ENCODE results near the gene PDSS2.
A peak's percentile ranks its signal among the peaks of the same experiment; 100 is the strongest.
"Not testable (repeated sequence)": the region's sequence is repeated elsewhere in the genome, so short reads cannot be mapped to it uniquely, and the experiment has no call there.

PDSS2 gene

GRCh38 chr6:107118976-107119375 is 340.4 kb downstream of the PDSS2 start:
- Histone ChIP-seq H3K27ac (ENCODE audit: low read depth, low read length, severe bottlenecking) (no peak overlapping the region), H3K4me3 (ENCODE audit: extremely low read depth, insufficient read depth, low read length, poor library complexity, severe bottlenecking) (no peak overlapping the region), H3K4me1 (ENCODE audit: control insufficient read depth, insufficient read depth, low read length, poor library complexity, severe bottlenecking) (no peaks in the 10 kb centered on the region), H3K9me3 (ENCODE audit: control insufficient read depth, low read length) (no peaks in the 10 kb centered on the region), H3K36me3 (ENCODE audit: control insufficient read depth, insufficient read depth, low read length) (no peaks in the 10 kb centered on the region)
- WGBS, 2 experiments (ENCODE audit: insufficient coverage in 2 of 2) = 50 to 63% methylated on average over 2 of the region's 2 CpGs

GRCh38 chr6:107118540-107118939 is 340.8 kb downstream of the PDSS2 start:
- not testable (repeated sequence) for H3K4me3 ChIP-seq (ENCODE audit: extremely low read depth, insufficient read depth, low read length, poor library complexity, severe bottlenecking); H3K36me3 ChIP-seq (ENCODE audit: control insufficient read depth, insufficient read depth, low read length); H3K27ac ChIP-seq (ENCODE audit: low read depth, low read length, severe bottlenecking); H3K4me1 ChIP-seq (ENCODE audit: control insufficient read depth, insufficient read depth, low read length, poor library complexity, severe bottlenecking); H3K9me3 ChIP-seq (ENCODE audit: control insufficient read depth, low read length)
- 79 to 88% methylated on average over 6 to 9 of the region's 9 CpGs for WGBS, 2 experiments (ENCODE audit: insufficient coverage in 2 of 2)

- Histone ChIP-seq H3K4me3 (ENCODE audit: extremely low read depth, insufficient read depth, low read length, poor library complexity, severe bottlenecking) (peak overlapping the region; percentile 56), H3K27ac (ENCODE audit: low read depth, low read length, severe bottlenecking) (no peak overlapping the region), H3K9me3 (ENCODE audit: control insufficient read depth, low read length) (no peaks in the 10 kb centered on the region), H3K36me3 (ENCODE audit: control insufficient read depth, insufficient read depth, low read length) (no peaks in the 10 kb centered on the region), H3K4me1 (ENCODE audit: control insufficient read depth, insufficient read depth, low read length, poor library complexity, severe bottlenecking) (no peaks in the 10 kb centered on the region)
- WGBS, 2 experiments (ENCODE audit: insufficient coverage in 2 of 2) = no CpG with 5 or more reads among the region's 7 CpGs
These were observed 342.4 kb downstream of the PDSS2 start for GRCh38 chr6:107116931-107117330.

GRCh38 chr6:107116328-107116892 is 343.0 kb downstream of the PDSS2 start:
- 1 to 2% methylated on average over 7 to 11 of the region's 15 CpGs for WGBS, 2 experiments (ENCODE audit: insufficient coverage in 2 of 2)
- Histone ChIP-seq H3K4me3 (ENCODE audit: extremely low read depth, insufficient read depth, low read length, poor library complexity, severe bottlenecking) (peak overlapping the region; percentile 56), H3K4me1 (ENCODE audit: control insufficient read depth, insufficient read depth, low read length, poor library complexity, severe bottlenecking) (no peaks in the 10 kb centered on the region), H3K36me3 (ENCODE audit: control insufficient read depth, insufficient read depth, low read length) (no peaks in the 10 kb centered on the region), H3K27ac (ENCODE audit: low read depth, low read length, severe bottlenecking) (peak overlapping the region; percentile 93), H3K9me3 (ENCODE audit: control insufficient read depth, low read length) (no peaks in the 10 kb centered on the region)

- Histone ChIP-seq H3K9me3 (ENCODE audit: control insufficient read depth, low read length) (no peaks in the 10 kb centered on the region), H3K27ac (ENCODE audit: low read depth, low read length, severe bottlenecking) (peak overlapping the region; percentile 93), H3K4me3 (ENCODE audit: extremely low read depth, insufficient read depth, low read length, poor library complexity, severe bottlenecking) (peak overlapping the region; percentile 56), H3K4me1 (ENCODE audit: control insufficient read depth, insufficient read depth, low read length, poor library complexity, severe bottlenecking) (no peaks in the 10 kb centered on the region), H3K36me3 (ENCODE audit: control insufficient read depth, insufficient read depth, low read length) (no peaks in the 10 kb centered on the region)
- WGBS, 2 experiments (ENCODE audit: insufficient coverage in 2 of 2) = 0% methylated on average over 28 to 35 of the region's 45 CpGs
These were observed 343.6 kb downstream of the PDSS2 start for GRCh38 chr6:107115695-107116327.

DNA sequence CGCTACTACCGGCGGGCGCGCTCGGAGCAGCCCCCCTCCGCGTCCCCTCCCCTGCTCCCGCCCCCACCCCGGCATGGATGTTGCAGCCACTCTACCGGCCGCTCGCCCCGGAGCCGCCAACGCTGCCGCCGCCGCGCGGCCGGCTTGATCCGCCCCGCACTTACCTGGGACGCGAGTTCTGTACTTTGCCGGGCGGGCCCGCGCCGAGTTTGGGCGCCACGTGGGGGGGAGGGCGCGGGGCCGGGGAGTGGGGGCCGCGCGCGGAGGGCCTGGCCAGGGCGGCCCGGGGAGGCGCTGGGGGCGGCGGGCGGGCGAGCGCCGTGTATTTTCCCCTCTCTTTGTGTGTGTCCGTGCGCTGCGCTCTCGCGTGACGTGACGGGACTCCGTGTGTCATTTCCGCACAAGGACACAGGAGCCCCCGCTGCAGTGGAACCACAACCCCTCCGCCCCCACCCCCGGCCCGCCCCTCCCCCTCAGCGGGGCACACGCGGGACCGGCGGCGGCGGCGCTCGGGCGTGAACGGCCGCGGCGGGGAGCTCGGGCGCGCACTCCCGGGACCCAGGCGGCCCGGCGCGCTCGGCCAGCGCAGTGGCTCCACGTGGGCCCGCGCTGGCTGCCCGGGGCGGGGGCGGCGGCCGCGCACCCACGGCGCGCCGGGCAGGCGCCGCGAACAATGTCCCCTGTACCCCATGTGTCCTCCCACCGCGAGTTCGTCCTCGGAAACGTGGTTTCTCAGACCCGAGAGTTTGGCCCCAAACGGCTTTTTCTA is 344.3 kb downstream of the PDSS2 start, which contains the start of gene BEND3:
Gene BEND3 (minus strand): TSS at position 590 of the 769 bp plus-strand sequence. CDS start 16,230 bp downstream, outside the sequence.
- 0% methylated on average over 33 to 52 of the region's 109 CpGs for WGBS, 2 experiments (ENCODE audit: insufficient coverage in 2 of 2)
- no peaks in the 10 kb centered on the region for H3K9me3 ChIP-seq (ENCODE audit: control insufficient read depth, low read length)
- no peaks in the 10 kb centered on the region for H3K36me3 ChIP-seq (ENCODE audit: control insufficient read depth, insufficient read depth, low read length)
- no peaks in the 10 kb centered on the region for H3K4me1 ChIP-seq (ENCODE audit: control insufficient read depth, insufficient read depth, low read length, poor library complexity, severe bottlenecking)
- H3K4me3 ChIP-seq (ENCODE audit: extremely low read depth, insufficient read depth, low read length, poor library complexity, severe bottlenecking) = peak within 1 kb of the TSS; percentile 56
- peak within 1 kb of the TSS; percentile 93 for H3K27ac ChIP-seq (ENCODE audit: low read depth, low read length, severe bottlenecking)

- no peaks in the 10 kb centered on the region for H3K9me3 ChIP-seq (ENCODE audit: control insufficient read depth, low read length)
- peak overlapping the region; percentile 72 for H3K27ac ChIP-seq (ENCODE audit: low read depth, low read length, severe bottlenecking)
- peak overlapping the region; percentile 56 for H3K4me3 ChIP-seq (ENCODE audit: extremely low read depth, insufficient read depth, low read length, poor library complexity, severe bottlenecking)
- no peaks in the 10 kb centered on the region for H3K36me3 ChIP-seq (ENCODE audit: control insufficient read depth, insufficient read depth, low read length)
- H3K4me1 ChIP-seq (ENCODE audit: control insufficient read depth, insufficient read depth, low read length, poor library complexity, severe bottlenecking) = no peaks in the 10 kb centered on the region
- WGBS, 2 experiments (ENCODE audit: insufficient coverage in 2 of 2) = 1% methylated on average over 46 to 72 of the region's 116 CpGs
These were observed 345.0 kb downstream of the PDSS2 start for GRCh38 chr6:107114213-107114925.

DNA sequence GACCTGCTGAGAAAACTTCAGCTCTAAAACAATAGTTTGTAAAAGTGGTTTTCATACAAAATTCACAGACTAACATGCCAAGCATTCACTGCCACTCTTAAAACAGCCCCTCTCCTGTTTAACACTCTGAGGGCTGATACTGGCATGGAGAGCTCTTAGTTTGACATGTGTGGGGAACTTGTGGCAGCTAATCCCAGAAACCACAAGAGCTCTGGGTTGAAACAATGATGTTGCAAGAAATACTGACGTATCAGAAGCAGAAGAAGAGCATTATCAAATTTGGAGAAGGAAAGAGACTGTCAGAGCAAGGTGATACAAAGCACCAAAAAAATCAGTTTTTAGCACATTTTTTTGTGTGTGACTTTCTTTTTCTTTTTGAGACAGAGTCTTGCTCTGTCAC is 349.2 kb downstream of the PDSS2 start:
- 100% methylated on average over 1 of the region's 1 CpG; no CpG with 5 or more reads in 1 of the 2 experiments for WGBS, 2 experiments (ENCODE audit: insufficient coverage in 2 of 2)
- no peak overlapping the region for H3K27ac ChIP-seq (ENCODE audit: low read depth, low read length, severe bottlenecking)
- no peaks in the 10 kb centered on the region for H3K9me3 ChIP-seq (ENCODE audit: control insufficient read depth, low read length)
- H3K36me3 ChIP-seq (ENCODE audit: control insufficient read depth, insufficient read depth, low read length) = no peaks in the 10 kb centered on the region
- no peak overlapping the region for H3K4me3 ChIP-seq (ENCODE audit: extremely low read depth, insufficient read depth, low read length, poor library complexity, severe bottlenecking)
- H3K4me1 ChIP-seq (ENCODE audit: control insufficient read depth, insufficient read depth, low read length, poor library complexity, severe bottlenecking) = peaks cover 5% of the 10 kb centered on the region

DNA sequence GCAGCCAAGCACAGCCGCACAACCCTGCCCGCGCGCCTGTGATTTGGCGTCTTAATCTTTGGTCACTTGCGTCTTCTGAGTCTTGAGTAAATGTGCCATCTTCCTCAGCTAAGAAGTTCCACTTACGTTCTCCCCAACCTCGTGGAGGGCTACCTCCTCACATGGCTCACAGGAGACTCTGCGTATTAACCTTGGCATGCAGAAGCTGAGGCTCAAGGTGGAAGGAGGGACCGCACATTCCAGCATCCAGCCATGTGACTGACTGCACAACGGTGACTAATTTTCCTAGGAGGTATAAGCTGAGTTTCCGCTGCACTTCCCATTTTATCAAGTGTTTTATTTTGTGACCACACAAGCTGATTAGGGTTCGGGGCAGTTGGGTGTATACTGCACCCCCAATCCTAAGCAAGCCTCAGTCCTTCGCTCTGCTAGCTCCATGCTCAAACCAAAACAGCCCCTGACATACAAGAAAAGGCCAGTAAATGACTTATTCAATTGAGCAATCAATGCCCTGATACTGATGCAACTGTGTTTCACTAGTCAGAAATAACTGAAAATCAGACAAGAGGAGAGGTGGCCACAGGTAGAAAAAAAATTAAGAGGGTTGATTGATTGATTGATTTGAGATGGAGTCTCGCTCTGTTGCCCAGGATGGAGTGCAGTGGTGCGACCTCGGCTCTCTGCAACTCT is 351.0 kb downstream of the PDSS2 start:
- WGBS, 2 experiments (ENCODE audit: insufficient coverage in 2 of 2) = 93 to 96% methylated on average over 13 to 15 of the region's 17 CpGs
- no peaks in the 10 kb centered on the region for H3K36me3 ChIP-seq (ENCODE audit: control insufficient read depth, insufficient read depth, low read length)
- H3K27ac ChIP-seq (ENCODE audit: low read depth, low read length, severe bottlenecking) = no peak overlapping the region
- peaks cover 5% of the 10 kb centered on the region for H3K4me1 ChIP-seq (ENCODE audit: control insufficient read depth, insufficient read depth, low read length, poor library complexity, severe bottlenecking)
- H3K9me3 ChIP-seq (ENCODE audit: control insufficient read depth, low read length) = no peaks in the 10 kb centered on the region
- no peak overlapping the region for H3K4me3 ChIP-seq (ENCODE audit: extremely low read depth, insufficient read depth, low read length, poor library complexity, severe bottlenecking)

GRCh38 chr6:107107791-107108190 is 351.6 kb downstream of the PDSS2 start:
- WGBS, 2 experiments (ENCODE audit: insufficient coverage in 2 of 2) = 91 to 92% methylated on average over 4 of the region's 4 CpGs
- Histone ChIP-seq H3K4me1 (ENCODE audit: control insufficient read depth, insufficient read depth, low read length, poor library complexity, severe bottlenecking) (peaks cover 5% of the 10 kb centered on the region), H3K9me3 (ENCODE audit: control insufficient read depth, low read length) (no peaks in the 10 kb centered on the region), H3K4me3 (ENCODE audit: extremely low read depth, insufficient read depth, low read length, poor library complexity, severe bottlenecking) (no peak overlapping the region), H3K36me3 (ENCODE audit: control insufficient read depth, insufficient read depth, low read length) (no peaks in the 10 kb centered on the region), H3K27ac (ENCODE audit: low read depth, low read length, severe bottlenecking) (no peak overlapping the region)
